A549 treated with RU486 at 1 μM for 4 hours (cell line): ENCODE results near the gene AMER2. TPM values are rescaled to one million over a fixed set of nuclear protein-coding genes. Genes with fewer than 3 reads are reported as not detected.

Experiments used
- total RNA-seq: library from RNA; stranded (reverse); fragments of 200-300 nt; extraction: Qiagen RNA extraction; gene quantifications from 5 replicates; pipeline ENCODE4 v1.2.3, GENCODE V29; 2022; ENCODE audit warnings: low read depth

The AMER2 gene
- total RNA-seq: not detected in 5 replicates

GRCh38 chr13:25171517-25172302 lies at the start of gene AMER2:
Gene AMER2 (minus strand): TSS chr13:25172288. CDS start chr13:25171619, 669 bp downstream.

Other genes with a start within 250 kb of the AMER2 start
- gene PABPC3, start 76.2 kb downstream of the AMER2 start, total RNA-seq: 0.07 to 0.22 TPM (median 0.14 TPM) in 5 replicates
- gene MTMR6, start 115.2 kb upstream of the AMER2 start, total RNA-seq: 4.2 to 9.8 TPM (median 9.1 TPM) in 5 replicates
- gene NUP58, start 129.3 kb upstream of the AMER2 start, total RNA-seq: 16.2 to 21.5 TPM (median 20.1 TPM) in 5 replicates
- gene ATP8A2, start 199.7 kb upstream of the AMER2 start, total RNA-seq: 0.08 TPM in 1 of 5 replicates, not detected in the others